PC-3 (cell line): ENCODE data around the gene CNTRL.

Source experiments
- EZH2 ChIP-seq: fragments of 300-600 bp; sonication (generic); IDR thresholded peaks from one replicate; pipeline ENCODE4 v1.6.1; 2017; ENCODE audit warnings: antibody characterized with exemption, mild to moderate bottlenecking, low read length; ENCODE audit not compliant: unreplicated experiment
- EZH2phosphoT487 ChIP-seq: fragments of 300-600 bp; sonication (generic); IDR thresholded peaks from 2 replicates; pipeline ENCODE4 v1.6.1; 2018; ENCODE audit warnings: mild to moderate bottlenecking, antibody characterized with exemption, low read length, borderline replicate concordance
- TF ChIP-seq, protein P1 (sequence below): fragments of 300-600 bp; sonication (generic); conservative IDR thresholded peaks from 2 replicates; pipeline ENCODE4 v1.5.1; 2017; ENCODE audit warnings: antibody characterized with exemption, low read depth, mild to moderate bottlenecking, low read length

- TF ChIP-seq EZH2 (no peak), EZH2phosphoT487 (no peak)
- TF ChIP-seq, protein P1, sequence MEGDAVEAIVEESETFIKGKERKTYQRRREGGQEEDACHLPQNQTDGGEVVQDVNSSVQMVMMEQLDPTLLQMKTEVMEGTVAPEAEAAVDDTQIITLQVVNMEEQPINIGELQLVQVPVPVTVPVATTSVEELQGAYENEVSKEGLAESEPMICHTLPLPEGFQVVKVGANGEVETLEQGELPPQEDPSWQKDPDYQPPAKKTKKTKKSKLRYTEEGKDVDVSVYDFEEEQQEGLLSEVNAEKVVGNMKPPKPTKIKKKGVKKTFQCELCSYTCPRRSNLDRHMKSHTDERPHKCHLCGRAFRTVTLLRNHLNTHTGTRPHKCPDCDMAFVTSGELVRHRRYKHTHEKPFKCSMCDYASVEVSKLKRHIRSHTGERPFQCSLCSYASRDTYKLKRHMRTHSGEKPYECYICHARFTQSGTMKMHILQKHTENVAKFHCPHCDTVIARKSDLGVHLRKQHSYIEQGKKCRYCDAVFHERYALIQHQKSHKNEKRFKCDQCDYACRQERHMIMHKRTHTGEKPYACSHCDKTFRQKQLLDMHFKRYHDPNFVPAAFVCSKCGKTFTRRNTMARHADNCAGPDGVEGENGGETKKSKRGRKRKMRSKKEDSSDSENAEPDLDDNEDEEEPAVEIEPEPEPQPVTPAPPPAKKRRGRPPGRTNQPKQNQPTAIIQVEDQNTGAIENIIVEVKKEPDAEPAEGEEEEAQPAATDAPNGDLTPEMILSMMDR, result no peak
Observed at GRCh38 chr9:121198512-121199042, 123.8 kb downstream of the CNTRL start.
